Inferior parietal cortex (tissue), 1 donor: ENCODE measurements around the gene TMEM239.
"Not testable (repeated sequence)": the region's sequence is repeated elsewhere in the genome, so short reads cannot be mapped to it uniquely, and the experiment has no call there.

ENCODE experiments used
- DNase-seq: peaks from one replicate; pipeline ENCODE4 v3.0.0-alpha.2; 2016; ENCODE audit errors: extremely low spot score

Gene TMEM239

DNA sequence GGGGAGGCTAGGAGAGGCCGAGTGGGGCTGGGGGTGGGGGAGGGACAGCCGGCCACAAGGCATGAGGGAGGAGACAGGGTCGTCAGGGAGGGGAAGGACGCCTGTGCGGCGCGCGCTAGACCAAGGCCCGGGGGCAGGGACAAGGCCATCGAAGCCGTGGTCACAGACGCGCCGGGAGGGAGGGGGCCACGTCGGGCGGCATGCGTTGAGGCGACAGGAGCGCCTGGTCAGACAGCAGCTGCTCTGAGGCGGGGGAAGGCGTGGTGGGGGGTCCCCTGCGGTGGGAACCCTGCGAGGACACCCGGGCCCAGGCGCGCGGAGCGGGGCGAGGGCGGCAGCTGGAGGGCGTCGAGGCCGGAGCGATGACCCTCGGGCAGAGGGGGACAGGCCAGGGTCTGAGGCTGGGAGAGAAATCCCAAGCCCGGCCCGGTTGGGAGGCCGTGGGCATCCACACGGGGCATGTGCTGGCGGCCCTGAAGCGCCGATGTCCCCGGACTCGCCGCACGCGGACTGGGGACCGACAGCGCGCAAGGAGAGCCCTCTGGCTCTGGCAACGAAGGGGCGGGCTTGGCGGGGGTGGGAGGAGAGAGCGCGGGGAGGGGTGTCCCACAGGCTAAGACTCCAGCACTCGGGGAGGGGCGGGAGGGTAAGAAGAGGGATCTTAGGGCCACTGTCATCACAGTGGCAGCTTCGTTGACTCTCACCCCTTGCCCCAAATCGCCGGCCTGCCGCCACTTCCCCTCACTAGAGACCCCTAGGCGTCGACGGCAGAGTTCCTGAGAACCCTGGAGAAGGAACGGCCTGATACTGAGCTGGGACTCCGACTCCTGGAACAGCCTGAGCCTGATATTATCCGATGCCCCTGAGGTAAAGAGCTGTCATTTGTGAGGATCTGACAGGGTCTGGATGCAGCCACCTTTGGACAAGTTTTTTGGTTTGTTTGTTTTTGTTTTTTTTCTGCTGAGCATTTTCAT lies 5.0 kb downstream of the TMEM239 start:
- DNase-seq: no peak

GRCh38 chr20:2822073-2822472 lies 5.9 kb downstream of the TMEM239 start:
- no peak for DNase-seq

DNA sequence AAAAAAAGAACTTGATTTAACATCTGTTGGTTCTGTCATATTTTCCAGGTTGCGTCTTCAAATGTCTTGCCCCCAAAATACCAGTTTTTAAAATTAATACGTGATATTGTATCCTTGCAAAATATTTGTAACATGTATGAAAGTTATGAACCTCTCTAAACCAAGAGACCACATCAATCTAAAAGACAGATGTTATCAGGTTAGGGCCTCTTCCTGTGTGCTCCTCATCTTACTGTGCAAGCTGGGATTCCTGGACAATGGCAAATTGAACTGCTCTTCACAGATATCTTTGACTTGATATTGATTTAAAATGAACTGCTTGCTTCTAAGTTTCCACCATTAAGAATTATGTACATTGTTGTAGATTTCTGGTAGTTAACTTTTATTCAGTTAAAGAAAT lies 9.6 kb downstream of the TMEM239 start:
- DNase-seq: no peak

DNA sequence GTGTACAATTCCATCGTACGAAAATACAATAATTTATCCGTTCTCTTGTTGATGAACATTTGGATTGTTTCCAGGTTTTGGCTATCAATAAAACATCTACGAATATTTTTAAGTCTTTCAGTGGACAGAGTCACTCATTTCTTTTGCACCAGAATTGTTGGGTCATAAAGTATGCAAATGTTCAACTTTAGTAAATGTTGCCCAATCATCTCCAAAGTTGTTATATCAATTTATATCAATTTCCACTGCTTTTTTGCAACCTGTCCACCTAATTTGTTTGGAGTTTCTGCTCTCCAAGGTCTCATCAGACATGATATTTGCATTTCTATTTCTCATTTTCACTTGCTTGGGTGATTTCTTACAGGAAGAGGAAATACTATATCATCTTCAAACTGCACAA lies 10.5 kb downstream of the TMEM239 start:
- DNase-seq: no peak

DNA sequence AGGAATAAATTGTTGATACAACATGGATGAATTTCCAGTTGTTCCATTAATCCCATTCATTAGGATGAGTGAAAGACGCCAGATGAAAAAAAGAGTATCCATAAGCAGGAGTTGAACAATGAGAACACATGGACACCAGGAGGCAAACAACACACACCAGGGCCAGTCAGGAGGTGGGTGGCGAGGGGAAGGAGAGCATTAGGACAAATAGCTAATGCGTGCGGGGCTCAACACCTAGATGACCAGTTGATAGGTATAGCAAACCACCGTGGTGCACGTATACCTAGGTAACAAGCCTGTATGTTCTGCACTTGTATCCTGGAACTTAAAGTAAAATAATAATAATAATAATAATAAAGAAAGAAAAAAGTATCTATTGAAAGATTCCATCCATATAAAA lies 13.2 kb downstream of the TMEM239 start:
- no peak for DNase-seq

DNA sequence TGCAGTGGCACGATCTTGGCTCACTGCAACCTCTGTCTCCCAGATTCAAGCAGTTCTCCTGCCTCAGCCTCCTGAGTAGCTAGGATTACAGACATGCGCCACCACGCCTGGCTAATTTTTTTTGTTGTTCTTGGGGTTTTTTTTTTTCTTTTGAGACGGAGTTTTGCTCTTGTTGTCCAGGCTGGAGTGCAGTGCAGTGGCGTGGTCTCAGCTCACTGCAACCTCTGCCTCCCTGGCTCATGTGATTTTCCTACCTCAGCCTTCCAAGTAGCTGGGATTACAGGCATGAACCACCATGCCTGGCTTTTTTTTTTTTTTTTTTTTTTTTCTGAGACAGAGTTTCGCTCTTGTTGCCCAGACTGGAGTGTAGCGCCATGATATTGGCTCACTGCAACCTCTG lies 15.0 kb downstream of the TMEM239 start:
- not testable (repeated sequence) for DNase-seq

- no peak for DNase-seq
These were observed 17.6 kb downstream of the TMEM239 start for GRCh38 chr20:2833761-2834160.

DNA sequence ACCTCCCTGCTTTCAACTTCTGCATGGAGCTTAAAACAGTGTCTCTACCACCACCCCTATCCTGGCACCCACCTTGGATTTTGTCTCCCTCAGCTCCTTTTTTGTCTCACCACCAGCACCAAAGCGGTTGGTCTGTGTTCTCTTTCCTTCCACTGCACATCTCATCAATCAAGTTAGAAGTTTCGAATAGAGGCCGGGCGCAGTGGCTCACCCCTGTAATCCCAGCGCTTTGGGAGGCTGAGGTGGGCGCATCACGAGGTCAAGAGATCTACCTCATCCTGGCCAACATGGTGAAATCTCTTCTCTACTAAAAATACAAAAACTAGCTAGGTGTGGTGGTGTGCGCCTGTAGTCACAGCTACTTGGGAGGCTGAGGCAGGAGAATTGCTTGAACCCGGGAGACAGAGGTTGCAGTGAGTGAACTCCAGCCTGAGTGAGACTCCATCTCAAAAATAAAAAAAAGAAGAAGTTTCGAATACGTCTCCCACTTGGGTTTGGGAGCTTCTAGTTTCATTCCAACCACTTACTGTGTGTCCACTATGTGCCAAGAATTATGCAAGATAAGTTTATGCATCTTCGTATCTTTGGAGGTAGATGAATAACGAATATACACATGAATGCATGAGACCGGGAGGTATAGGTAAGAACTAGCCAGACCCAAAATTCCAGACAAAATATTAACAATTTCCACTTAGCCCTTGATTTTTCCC lies 18.4 kb downstream of the TMEM239 start:
- no peak for DNase-seq

DNA sequence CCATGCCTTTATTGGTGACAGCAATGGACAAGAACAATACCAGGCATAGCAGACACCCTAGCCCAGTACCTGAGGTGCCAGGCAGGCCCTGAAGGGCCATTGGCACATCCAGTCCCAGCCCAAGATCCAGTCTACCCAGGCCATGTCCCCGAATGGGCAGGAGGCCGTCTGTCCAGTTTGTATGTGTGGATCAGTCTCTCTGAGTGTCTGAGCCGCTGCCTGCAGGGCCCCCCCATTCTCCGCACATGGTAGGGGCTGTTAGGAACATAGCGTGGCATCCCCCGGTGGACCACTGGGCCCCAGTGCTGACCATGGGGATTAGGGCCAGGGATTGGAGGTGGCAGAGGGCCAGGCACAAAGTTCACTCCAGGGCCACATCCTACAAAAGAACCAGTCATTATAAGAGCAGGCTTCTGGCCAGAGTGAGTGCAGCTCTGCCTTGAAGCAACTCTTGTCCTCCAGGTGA lies 19.2 kb downstream of the TMEM239 start:
- DNase-seq: no peak

- no peak for DNase-seq
These were observed 19.9 kb downstream of the TMEM239 start for GRCh38 chr20:2836035-2836434.

- DNase-seq: no peak
These were observed 21.2 kb downstream of the TMEM239 start for GRCh38 chr20:2837221-2837960.

DNA sequence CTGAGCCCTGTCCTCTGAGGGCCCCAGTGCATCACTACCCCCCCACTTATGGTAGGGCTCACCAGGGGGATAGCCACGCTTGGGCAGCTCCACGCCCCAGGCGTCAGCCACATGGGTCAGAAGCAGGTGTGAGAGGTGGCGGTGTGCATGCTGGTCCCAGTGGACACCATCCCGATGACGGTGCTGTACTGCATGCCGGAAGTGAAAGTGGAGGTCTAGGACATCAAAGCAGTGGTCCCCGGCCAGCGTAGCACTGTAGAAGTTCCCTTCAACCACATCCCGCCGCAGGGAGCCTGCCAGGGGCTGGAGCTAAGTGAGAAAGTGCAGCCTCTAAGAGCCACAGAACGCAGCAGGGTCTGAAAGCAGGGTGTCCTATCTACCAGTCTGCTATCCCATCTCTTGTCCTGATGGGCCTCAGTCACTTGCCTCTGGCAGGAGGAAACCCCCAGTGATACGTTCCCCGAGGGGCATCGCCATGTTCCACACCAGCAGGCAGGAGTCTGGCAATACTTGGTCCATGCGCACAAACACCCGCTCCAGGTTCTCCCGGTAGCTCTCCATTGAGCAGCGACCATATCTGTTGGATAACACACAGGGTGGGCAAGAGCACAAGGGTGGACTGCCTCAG lies 22.1 kb downstream of the TMEM239 start:
- DNase-seq: no peak

GRCh38 chr20:2838847-2839671 lies 22.9 kb downstream of the TMEM239 start:
- DNase-seq: no peak

- no peak for DNase-seq
These were observed 23.6 kb downstream of the TMEM239 start for GRCh38 chr20:2839732-2840137.

DNA sequence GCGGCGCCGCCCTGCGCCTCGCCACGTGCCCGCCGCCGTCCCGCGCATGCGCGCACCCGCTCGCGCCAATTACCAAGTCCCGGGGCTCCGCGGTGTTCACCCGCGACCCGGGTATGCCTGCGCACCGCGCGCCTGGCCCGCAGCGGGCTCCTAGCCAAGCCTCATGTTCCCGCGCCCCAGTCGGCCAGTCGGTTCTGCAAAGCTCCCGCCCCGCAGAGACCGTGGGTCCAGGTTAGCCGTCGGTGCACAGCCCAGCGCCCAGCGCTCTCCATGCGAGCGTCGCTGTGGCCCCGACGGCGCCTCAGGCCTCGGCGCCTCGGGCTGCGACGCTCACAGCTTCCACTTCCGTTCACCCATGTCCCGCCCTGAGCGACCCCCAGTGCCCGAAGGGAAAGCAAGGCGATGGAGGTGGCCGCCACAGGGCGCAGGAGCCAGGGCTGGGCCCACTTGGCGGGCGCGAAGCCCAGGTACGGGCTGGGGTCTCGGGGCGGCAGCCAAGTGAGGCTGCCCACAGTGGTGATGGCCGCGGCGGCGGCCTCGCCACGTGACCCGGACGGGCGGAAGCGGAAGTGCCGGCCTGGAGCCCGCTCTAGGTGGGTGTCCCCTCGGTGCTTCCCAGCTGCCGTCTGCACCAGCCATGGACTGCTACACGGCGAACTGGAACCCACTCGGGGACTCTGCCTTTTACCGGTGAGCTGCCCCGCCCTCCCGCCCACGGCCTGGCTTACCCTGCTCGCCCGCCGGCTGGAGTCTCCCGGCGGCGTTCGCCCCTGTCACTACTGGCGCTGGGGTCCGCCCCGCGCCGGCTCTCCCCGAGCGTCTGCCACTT lies 24.2 kb downstream of the TMEM239 start, which contains the start of the genes PCED1A and VPS16:
Gene PCED1A (minus strand): TSS at position 518 of the 829 bp plus-strand sequence. CDS start 743 bp downstream, outside the sequence.
Gene VPS16 (plus strand): TSS at position 608 of the 829 bp plus-strand sequence. CDS start 30 bp downstream, at position 638.
- DNase-seq: peak; percentile 91

DNA sequence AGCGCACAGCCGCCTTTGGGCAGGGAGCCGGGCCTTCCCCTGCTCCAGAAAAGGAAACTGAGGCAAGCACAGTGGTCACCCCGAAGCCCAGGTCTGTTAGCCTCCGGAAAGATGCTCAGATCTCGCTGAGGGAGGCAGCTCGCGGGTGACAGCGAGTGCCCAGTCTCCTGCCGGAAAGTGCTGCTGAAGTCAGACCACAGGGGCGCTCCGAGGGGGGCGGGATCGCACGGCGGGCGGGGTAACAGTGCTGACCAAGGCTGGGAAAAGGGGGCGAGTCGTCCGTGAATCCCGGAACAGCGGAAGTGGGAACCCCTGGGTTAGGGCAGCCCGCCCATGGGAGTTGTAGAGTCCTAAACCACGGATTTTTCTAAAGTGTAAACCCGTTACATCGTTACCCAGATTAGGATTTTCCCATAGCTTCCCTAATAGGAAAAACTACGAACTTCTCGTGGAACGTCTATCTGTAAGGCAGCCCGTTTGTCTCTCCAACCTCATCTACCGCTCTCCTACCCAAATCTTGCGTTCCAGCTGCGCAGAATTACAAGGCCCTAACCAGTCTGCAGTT lies 24.9 kb downstream of the TMEM239 start:
- peak; percentile 8 for DNase-seq

DNA sequence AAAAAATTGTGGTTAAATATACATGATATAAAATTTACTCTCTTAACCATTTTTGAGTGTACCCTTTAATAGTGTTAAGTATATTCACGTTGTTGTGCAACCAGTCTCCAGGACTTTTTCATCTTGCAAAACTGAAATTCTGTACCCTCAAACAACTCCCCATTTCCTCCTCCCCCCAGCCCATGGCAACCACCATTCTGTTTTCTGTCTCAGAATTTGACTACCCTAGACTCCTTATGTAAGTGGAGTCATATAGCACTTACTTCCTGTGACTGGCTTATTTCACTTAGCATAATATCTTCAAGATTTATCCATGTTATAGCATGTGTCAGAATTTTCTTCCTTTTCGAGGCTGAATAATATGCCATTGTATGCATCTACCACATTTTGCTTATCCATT lies 29.4 kb downstream of the TMEM239 start:
- DNase-seq: no peak

- no peak for DNase-seq
These were observed 30.5 kb downstream of the TMEM239 start for GRCh38 chr20:2846698-2847097.

GRCh38 chr20:2847802-2848201 lies 31.6 kb downstream of the TMEM239 start:
- DNase-seq: no peak
